Raji (cell line): ENCODE data around the gene GPC2.

Source experiments
- POLR2A ChIP-seq: IDR thresholded peaks from 2 replicates; pipeline ENCODE4 v1.6.1; 2011; ENCODE audit warnings: low read depth, low read length, control low read depth; ENCODE audit not compliant: insufficient read depth

GPC2 gene

DNA sequence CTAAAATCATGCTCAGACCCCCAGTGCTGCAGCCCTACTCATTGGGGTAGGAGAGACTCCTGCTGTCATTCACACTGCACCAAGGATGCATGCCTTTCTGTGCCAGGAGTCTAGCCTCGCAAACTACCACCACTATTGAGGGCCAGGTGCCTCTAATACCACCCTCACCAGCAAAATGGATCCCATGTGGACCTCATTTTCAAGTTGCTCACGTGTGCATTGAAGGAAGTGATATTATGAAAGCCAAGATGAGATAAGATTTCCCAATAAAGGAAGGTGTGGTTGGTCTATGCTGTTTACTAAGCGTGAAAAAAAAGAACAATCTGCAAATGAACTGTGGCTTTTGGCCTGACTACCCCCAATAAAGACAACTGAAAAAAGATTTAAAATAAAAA, 35.6 kb downstream of the GPC2 start:
- TF ChIP-seq POLR2A = no peak

DNA sequence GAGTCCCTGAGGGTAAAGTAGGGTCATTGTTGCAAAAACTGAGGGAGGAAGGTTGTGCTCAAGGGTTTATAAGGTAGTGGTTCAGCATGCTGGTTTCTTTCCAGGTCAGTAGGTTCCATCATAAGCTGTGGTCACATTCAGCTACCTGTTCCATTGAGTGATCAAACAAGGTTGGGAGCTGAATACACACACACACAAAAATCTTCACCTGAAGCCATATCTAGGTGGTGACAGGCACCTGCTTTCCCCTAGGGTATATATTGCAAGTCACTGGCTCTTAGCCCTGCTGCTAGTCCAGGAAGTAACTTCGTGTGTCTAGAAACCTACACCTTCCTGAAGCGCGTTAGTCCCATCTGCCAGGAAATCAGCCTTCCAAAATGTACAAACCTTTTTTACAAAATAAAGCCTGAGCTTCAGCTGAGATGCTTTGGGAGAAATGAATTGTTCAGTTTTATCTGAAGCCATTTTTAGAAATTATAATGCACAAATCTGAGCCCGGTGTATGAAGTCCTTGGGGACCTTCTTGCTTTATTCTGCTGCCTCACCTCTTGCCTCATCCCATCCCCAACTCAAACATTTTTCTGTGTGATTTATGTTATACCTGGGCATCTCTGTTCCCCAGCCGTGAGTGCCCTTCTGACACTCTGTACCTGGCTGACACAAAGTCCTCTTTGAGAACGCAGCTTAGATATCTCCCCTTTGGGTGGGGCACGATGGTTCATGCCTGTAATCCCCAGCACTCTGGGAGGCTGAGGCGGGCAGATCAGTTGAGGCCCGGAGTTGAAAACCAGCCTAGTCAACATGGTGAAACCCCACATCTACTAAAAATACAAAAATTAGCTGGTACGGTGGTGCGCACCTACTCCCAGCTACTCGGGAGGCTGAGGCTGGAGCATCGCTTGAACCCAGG, 39.1 kb downstream of the GPC2 start:
- TF ChIP-seq POLR2A = no peak

DNA sequence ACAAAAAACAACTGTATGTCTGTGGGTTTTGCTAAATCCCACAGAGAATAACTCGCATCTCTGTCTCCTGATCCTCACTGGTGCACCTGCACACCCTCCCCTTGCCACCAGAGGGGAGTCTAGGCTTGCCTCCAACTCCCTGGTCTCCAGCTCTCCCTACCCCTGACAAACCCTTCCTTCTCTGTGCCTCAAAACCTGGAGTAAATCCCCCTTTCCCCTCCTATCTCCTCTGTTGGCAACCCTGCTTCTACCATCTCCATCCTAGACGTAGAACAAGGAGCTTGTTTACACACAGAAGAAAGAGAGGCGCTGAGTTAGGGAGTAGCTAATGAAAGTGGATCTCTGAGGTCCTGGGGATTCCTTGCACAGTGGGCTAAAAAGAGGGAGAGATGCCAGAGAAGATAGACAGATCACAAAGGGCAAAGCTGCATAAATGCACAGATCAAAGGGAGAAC, 44.5 kb downstream of the GPC2 start:
- no peak for TF ChIP-seq POLR2A

DNA sequence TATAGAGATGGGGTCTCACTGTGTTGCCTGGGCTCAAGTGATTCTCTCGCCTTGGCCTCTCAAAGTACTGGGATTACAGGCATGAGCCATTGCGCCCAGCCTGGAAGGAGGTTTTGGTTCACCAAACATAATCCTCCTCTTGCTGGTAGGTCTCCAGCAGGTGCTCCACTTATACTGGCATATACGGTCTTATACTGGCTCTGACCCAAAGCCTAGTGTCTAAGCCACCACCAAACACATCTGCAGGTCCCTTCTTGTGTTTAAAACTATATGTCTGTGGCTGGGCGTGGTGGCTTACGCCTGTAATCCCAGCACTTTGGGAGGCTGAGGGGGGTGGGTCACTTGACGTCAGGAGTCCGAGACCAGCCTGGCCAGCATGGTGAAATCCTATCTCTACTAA, 45.1 kb downstream of the GPC2 start:
- no peak for TF ChIP-seq POLR2A

DNA sequence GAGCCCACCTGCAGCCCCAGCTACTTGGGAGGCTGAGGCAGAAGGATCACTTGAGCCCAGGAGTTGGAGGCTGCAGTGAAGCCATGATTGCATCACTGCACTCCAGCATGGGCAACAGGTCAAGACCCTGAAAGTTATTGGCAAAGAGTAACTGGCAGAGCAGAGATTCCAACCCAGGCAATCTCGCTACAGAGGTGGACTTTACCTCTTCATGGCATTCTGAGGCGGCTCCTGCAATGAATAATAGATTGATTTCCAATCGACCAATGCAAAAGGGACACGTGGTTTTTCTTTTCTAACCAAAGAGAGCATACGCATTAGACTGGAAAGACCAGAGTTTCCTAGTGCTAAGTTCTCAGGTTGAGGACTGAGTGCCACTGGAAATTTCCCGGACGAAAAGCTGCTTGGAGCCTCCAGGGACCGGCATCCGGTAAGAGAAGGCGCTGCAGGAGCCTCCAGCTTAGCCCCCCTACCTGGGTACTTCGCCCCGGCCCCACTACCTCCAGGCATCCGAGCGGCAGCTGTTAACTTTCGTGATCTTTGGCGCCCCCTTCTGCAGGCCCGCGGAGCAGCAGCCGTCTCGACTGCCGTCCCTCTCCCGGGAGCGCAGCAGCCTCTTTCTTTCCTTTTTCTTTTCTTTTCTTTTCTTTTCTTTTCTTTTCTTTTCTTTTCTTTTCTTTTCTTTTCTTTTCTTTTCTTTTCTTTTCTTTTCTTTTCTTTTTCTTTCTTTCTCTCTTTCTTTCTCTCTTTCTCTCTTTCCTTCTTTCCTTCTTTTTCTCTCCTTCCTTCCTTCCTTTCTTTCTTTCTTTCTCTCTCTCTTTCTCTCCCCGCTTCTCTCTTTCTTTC, 46.4 kb downstream of the GPC2 start:
- TF ChIP-seq POLR2A = 0 out of 2 replicates have a peak, but pooled peaks have one; percentile 17

DNA sequence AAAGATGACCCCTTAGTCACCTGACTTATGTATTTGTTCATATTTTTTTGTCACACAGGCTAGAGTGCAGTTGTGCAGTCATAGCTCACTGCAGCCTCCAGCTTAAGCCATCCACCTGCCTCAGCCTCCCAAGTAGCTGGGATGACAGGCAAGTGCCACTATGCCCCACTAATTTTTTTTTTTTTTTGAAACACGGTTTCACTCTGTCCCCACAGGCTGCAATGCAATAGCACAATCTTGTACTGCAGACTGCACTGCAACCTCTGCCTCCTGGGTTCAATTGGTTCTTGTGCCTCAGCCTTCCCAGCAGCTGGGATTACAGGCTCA, 48.6 kb downstream of the GPC2 start:
- TF ChIP-seq POLR2A = no peak

DNA sequence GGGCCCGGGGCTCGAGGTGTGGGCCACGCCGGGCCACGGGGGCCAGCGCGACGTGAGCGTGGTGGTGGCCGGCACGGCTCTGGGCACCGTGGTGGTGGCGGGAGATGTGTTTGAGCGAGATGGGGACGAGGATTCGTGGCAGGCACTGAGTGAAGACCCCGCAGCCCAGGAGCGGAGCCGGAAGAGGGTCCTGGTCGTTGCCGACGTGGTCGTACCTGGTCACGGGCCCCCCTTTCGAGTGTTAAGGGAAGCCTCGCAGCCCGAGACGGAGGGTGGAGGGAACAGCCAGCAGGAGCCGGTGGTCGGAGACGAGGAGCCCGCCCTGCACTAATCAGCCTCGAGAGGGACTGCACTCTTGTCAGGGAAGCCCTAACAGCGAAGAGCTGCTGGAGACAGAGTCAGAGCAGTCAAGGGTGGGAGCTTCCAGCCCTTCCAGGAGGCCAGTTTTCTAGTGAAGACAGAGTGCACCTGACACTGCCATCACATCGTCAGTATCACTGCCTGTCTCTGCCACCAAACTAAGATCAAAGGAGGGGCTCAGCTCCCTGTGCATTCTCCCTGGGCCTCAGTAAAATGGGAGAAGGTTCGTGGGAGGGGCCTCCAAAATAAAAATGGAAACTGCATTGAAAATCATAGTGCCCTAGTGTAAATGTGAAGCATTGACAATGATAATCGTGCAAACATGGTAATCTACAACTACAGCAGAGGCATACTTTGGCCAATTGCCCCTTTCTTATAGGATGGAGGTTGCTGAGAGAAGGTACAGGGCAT, 49.1 kb downstream of the GPC2 start:
- 0 out of 2 replicates have a peak, but pooled peaks have one; percentile 12 for TF ChIP-seq POLR2A

DNA sequence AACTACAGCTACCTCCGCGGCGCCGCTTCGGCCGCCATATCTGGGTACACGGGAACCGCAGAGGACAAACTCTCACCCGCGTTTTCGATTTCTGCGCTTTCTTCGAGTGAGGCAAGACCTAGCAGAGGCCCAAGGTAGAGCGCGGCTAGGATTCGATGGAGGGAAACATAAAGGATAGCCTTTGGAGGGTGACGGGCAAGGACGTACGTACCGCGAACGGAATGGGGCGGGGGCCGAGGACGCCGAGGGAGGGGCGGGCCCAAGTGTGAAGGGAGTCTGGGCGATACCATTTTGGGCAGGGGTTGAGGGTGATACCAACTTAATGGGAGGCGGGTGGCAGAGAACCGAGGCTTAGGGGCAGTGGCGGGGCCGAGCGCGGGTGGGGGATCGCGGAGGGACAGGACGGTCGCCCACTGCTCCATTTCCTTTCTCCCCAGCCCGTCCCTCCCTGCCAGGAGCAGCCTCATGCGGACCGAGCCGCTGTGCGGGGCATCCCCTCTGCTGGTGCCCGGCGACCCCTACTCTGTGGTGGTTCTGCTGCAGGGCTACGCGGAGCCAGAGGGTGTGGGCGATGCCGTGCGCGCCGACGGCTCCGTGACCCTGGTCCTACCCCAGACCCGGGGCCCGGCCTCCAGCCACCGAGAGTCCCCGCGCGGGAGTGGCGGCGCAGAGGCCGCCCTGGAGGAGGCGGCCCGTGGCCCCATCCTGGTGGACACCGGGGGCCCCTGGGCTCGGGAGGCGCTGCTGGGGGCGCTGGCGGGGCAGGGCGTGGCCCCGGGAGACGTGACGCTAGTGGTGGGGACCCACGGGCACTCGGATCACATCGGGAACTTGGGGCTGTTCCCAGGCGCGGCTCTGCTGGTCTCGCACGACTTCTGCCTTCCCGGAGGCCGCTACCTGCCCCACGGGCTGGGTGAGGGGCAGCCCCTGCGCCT, 50.0 kb downstream of the GPC2 start, which contains the start of gene MBLAC1:
MBLAC1 (plus strand) TSS at position 37 of the 935 bp plus-strand sequence; CDS start at position 466, 429 bp downstream.
- TF ChIP-seq POLR2A = peak; percentile 91

DNA sequence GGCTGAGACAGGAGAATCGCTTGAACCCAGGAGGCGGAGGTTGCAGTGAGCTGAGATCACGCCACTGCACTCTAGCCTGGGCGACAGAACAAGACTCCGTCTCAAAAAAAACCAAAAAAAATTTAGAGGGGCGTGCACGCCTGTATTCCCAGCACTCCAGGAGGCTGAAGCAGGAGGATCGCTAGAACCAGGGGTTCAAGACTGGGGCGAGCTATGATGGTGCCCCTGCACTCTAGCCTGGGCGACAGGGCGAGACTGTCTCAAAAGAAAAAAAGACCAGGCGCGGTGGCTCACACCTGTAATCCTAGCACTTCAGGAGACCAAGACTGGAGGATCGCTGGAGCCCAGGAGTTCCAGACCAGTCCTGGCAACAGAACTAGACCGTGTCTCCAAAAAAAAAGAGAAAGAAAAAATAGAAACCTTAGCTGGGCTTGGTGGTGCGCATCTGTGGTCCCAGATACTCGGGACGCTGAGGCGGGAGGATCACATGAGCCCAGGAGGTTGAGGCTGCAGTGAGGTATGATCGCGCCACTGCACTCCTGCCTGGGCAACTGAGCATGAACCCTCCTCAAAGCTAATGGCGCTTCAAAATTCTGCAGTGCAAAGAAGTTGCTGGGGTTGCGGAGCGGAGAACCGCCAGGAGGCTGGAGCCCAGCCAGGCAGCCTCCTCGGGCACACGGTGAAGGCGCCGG, 50.8 kb downstream of the GPC2 start:
- TF ChIP-seq POLR2A = no peak

DNA sequence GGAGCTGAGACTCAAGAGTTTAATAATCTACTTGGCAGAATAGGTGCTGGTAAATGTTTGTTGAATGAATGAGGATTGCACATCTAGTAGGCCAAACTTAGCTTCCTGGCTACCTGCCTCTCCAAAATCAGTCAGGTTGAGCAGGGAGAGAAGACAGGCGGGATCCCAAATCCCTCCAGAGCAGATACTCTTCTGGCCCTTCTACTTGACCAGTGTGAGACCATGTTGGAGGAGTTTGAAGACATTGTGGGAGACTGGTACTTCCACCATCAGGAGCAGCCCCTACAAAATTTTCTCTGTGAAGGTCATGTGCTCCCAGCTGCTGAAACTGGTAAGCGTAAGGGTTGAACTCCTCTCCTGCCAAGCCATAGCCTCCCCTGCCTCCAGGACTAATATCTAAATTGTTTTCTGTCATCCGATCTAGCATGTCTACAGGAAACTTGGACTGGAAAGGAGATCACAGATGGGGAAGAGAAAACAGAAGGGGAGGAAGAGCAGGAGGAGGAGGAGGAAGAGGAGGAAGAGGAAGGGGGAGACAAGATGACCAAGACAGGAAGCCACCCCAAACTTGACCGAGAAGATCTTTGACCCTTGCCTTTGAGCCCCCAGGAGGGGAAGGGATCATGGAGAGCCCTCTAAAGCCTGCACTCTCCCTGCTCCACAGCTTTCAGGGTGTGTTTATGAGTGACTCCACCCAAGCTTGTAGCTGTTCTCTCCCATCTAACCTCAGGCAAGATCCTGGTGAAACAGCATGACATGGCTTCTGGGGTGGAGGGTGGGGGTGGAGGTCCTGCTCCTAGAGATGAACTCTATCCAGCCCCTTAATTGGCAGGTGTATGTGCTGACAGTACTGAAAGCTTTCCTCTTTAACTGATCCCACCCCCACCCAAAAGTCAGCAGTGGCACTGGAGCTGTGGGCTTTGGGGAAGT, 52.6 kb downstream of the GPC2 start:
- TF ChIP-seq POLR2A = no peak

DNA sequence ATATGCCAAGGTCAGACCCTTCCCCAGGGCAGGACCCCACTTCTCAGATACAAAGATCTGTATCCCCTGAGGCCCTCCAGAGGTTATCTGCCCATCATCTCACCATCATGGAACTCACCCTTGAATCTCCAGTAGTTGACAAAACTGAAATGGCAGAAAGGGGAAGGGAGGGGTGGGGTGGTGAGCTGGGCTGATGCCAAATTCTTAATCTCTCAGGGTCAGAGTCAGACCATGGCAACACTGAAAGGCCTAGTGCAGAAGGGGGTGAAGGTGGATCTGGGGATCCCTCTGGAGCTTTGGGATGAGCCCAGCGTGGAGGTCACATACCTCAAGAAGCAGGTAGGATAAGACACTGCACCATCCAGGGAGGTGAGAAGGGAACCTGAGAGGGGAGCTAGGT, 54.6 kb downstream of the GPC2 start:
- no peak for TF ChIP-seq POLR2A

DNA sequence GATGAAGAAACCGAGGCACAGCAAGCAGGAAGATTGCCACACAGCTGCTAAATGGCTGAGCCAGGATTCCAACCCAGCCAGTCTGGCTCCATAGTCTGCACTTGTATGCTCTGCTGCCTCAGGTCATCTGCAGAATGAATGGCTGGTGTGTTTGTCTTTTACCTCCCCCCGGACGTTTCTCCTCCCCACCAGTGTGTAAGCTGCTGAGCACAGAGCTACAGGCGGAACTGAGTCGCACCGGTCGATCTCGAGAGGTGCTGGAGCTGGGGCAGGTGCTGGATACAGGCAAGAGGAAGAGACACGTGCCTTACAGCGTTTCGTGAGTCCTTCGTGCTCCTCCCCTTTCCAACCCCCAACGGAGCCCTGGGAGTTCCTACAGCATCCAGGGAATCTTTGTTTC, 55.1 kb downstream of the GPC2 start:
- TF ChIP-seq POLR2A = no peak

DNA sequence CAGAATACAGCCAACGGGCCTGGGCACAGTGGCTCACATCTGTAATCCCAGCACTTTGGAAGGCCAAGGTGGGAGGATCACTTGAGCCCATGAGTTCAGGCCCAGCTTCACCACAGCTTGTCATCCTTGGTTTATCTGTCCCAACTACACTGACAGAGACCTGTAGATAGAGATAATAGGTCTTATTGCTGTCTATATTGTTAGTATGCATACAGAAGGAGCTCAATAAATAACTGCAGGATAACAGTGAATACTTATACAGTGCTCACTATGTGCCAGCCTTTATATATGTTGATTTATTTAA, 56.5 kb downstream of the GPC2 start:
- no peak for TF ChIP-seq POLR2A
